Measurements from ENCODE around the gene GLI1.
"Not testable (repeated sequence)": the region's sequence is repeated elsewhere in the genome, so short reads cannot be mapped to it uniquely, and the experiment has no call there.

The GLI1 gene

GRCh38 chr12:57515934-57516541 lies 56.5 kb downstream of the GLI1 start:
- no peaks in the 10 kb centered on the region for H3K9me3 Mint-ChIP-seq
- peaks cover 19 to 43% of the 10 kb centered on the region in 2 donors for H3K4me1 Mint-ChIP-seq
- ATAC-seq (replicated peaks) (no peak), DNase-seq (no peak)
- no peak overlapping the region for H3K4me3 Mint-ChIP-seq
- H3K36me3 Mint-ChIP-seq, result peaks cover 61 to 84% of the 10 kb centered on the region in 2 donors
- no peaks in the 10 kb centered on the region for H3K27me3 Mint-ChIP-seq
- H3K27ac Mint-ChIP-seq, result peak overlapping the region; percentile 84

- Mint-ChIP-seq H3K4me1 (peaks cover 22 to 49% of the 10 kb centered on the region in 2 donors), H3K9me3 (no peaks in the 10 kb centered on the region), H3K36me3 (peaks cover 59 to 78% of the 10 kb centered on the region in 2 donors), H3K27me3 (no peaks in the 10 kb centered on the region), H3K4me3 (no peak overlapping the region), H3K27ac (peak overlapping the region; percentile 76)
- ATAC-seq (replicated peaks) (no peak), DNase-seq (no peak)
These were observed 57.1 kb downstream of the GLI1 start for GRCh38 chr12:57516617-57517153.

GRCh38 chr12:57517187-57517586 lies 57.6 kb downstream of the GLI1 start:
- Mint-ChIP-seq H3K27ac (peak overlapping the region; percentile 62), H3K27me3 (no peaks in the 10 kb centered on the region), H3K4me1 (peaks cover 25 to 54% of the 10 kb centered on the region in 2 donors), H3K4me3 (no peak overlapping the region), H3K36me3 (peaks cover 55 to 75% of the 10 kb centered on the region in 2 donors), H3K9me3 (no peaks in the 10 kb centered on the region)
- no peak for DNase-seq
- ATAC-seq (replicated peaks), result no peak

- DNase-seq; ATAC-seq (replicated peaks); H3K27ac Mint-ChIP-seq; H3K27me3 Mint-ChIP-seq; H3K9me3 Mint-ChIP-seq: not testable (repeated sequence)
- Mint-ChIP-seq H3K4me1 (peaks cover 27 to 57% of the 10 kb centered on the region in 2 donors), H3K4me3 (peak overlapping the region; percentile 17 to 43), H3K36me3 (peaks cover 50 to 71% of the 10 kb centered on the region in 2 donors)
These were observed 58.1 kb downstream of the GLI1 start for GRCh38 chr12:57517718-57518117.

- H3K27me3 Mint-ChIP-seq, result no peaks in the 10 kb centered on the region
- H3K36me3 Mint-ChIP-seq, result peaks cover 46 to 68% of the 10 kb centered on the region in 2 donors
- H3K4me1 Mint-ChIP-seq, result peaks cover 27 to 61% of the 10 kb centered on the region in 2 donors
- ATAC-seq (replicated peaks) (no peak), DNase-seq (no peak)
- H3K27ac Mint-ChIP-seq, result peak overlapping the region; percentile 99
- peak overlapping the region; percentile 99 for H3K4me3 Mint-ChIP-seq
- H3K9me3 Mint-ChIP-seq, result no peaks in the 10 kb centered on the region
These were observed 58.8 kb downstream of the GLI1 start for GRCh38 chr12:57518176-57518919.

- ATAC-seq (replicated peaks) (no peak), DNase-seq (no peak)
- Mint-ChIP-seq H3K9me3 (no peaks in the 10 kb centered on the region), H3K4me1 (peaks cover 33 to 69% of the 10 kb centered on the region in 2 donors), H3K27ac (peak overlapping the region; percentile 99), H3K27me3 (no peaks in the 10 kb centered on the region), H3K36me3 (peaks cover 46 to 63% of the 10 kb centered on the region in 2 donors), H3K4me3 (peak overlapping the region; percentile 99)
These were observed 59.6 kb downstream of the GLI1 start for GRCh38 chr12:57518920-57519795.

GRCh38 chr12:57519796-57520052 lies 60.1 kb downstream of the GLI1 start:
- peaks cover 45 to 62% of the 10 kb centered on the region in 2 donors for H3K36me3 Mint-ChIP-seq
- peak overlapping the region; percentile 99 for H3K4me3 Mint-ChIP-seq
- no peak for ATAC-seq (replicated peaks)

GRCh38 chr12:57520053-57520818 lies 60.7 kb downstream of the GLI1 start, which contains the start of gene DDIT3:
Gene DDIT3, minus strand, starts transcription at chr12:57520514. Its CDS starts 3,108 bp downstream, at chr12:57517406.
- Mint-ChIP-seq H3K9me3 (no peaks in the 10 kb centered on the region), H3K27ac (peak within 1 kb of the TSS; percentile 99), H3K27me3 (no peaks in the 10 kb centered on the region), H3K4me1 (peaks cover 42 to 80% of the 10 kb centered on the region in 2 donors), H3K4me3 (peak within 1 kb of the TSS; percentile 99), H3K36me3 (peaks cover 41 to 65% of the 10 kb centered on the region in 2 donors)
- DNase-seq (peak; percentile 100), ATAC-seq (replicated peaks) (peak; percentile 74 to 80)

More at GRCh38 chr12:57519796-57520052, 60.1 kb downstream of the GLI1 start:
- Mint-ChIP-seq H3K9me3 (no peaks in the 10 kb centered on the region), H3K27ac (peak overlapping the region; percentile 99), H3K4me1 (peaks cover 38 to 75% of the 10 kb centered on the region in 2 donors), H3K27me3 (no peaks in the 10 kb centered on the region)
- peak; percentile 33 for DNase-seq

GRCh38 chr12:57521525-57522010 lies 62.0 kb downstream of the GLI1 start:
- no peaks in the 10 kb centered on the region for H3K27me3 Mint-ChIP-seq
- H3K27ac Mint-ChIP-seq, result peak overlapping the region; percentile 99
- DNase-seq (no peak), ATAC-seq (replicated peaks) (no peak)
- H3K4me1 Mint-ChIP-seq, result peaks cover 48 to 83% of the 10 kb centered on the region in 2 donors
- no peaks in the 10 kb centered on the region for H3K9me3 Mint-ChIP-seq
- H3K4me3 Mint-ChIP-seq, result peak overlapping the region; percentile 99
- H3K36me3 Mint-ChIP-seq, result peaks cover 42 to 61% of the 10 kb centered on the region in 2 donors
